ENCODE results near the gene PTPRJ.
"Not testable (repeated sequence)": the region's sequence is repeated elsewhere in the genome, so short reads cannot be mapped to it uniquely, and the experiment has no call there.

The PTPRJ gene

DNA sequence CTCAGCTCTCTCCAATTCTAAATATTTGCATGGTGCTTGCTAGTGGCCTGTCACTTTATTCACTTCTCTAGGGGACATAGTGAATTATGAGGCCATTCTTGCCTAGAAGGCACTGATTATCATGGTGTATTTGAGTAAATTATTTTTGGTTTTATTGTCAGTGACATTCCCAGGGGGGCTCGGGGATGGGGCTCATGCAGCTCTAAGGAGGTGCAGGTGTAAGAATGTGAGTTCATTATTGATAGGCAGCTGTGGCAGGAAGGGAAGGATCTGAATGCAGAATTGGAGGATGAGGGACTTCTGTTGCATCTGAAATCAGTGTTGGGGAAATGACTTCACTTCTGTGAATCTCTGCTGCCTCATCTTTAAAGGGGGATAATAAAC is 182.5 kb downstream of the PTPRJ start:
- DNase-seq (ENCODE audit: low read depth) = no peak

DNA sequence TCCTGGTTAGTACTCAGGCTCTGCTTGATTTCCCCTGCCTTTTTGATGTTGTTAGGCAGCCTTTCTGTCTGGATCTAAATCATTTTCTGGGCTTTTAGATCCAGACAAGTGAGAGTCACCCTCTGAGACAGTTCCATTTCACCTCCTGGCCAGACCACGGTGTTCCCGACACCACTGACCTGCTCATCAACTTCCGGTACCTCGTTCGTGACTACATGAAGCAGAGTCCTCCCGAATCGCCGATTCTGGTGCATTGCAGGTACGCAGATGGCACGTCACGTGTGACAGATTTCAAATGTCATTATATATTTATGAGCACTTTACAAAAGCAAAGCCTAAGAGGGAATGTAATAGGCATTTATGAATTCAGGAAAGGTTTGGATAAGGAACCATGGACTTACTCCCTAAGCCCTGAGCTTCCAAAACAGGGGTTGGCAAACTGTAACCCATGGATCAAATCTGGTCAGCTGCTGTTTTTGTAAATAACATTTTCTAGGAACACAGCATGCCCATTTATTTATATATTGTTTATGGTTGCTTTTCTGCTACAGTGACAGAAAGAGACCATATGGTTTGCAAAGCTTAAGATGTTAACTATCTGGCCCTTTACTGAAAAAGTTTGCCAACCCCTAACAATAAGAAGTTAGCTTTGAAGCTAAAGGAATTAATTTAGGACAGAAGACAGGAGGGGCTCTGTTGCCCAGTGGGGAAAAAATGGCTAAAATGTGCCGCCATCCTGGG is 183.2 kb downstream of the PTPRJ start:
- DNase-seq (ENCODE audit: low read depth) = no peak

DNA sequence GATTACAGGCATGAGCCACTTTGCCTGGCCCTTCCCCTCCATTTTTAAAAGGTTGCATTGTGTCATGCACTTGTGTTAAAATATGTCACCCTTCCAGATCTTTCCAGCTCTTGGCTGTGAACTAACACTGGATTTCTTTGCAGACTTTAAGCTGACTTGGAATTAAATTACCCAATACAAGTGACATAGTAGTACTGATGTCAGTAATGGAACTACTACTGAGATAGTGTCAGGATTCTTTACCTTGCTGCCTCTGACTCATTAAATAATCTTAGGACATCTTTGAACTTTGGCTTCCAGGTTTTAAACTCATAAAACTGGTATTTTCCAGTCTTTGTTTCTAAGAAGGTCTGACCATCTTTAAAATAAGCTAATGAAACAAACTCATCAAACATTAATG is 184.5 kb downstream of the PTPRJ start:
- peak; percentile 15 for DNase-seq (ENCODE audit: low read depth)

DNA sequence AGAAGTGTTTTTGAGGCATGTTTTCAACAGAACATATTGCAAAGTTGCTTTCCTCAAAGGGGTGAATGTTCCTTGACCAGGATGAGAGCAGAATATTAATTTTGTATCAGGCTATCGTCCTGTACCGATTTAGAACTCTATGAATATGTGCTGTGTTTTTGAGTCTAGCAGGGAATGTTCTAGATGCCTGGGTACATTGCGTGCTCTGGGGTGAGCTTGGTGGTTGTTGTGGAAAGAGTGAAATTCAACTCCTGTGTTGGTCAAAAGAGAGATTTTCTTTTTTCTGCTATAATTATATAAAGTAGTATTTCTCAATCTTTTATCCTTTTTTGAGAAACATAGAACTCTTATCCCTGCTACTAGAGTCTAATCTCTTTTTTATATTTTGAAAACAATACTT is 185.1 kb downstream of the PTPRJ start:
- DNase-seq (ENCODE audit: low read depth) = no peak

DNA sequence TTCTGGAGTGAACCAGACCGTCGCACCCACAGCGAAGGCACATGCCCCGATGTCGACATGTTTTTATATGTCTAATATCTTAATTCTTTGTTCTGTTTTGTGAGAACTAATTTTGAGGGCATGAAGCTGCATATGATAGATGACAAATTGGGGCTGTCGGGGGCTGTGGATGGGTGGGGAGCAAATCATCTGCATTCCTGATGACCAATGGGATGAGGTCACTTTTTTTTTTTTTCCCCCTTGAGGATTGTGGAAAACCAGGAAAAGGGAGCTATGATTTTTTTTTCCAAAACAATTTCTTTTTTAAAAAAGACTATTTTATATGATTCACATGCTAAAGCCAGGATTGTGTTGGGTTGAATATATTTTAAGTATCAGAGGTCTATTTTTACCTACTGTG is 187.0 kb downstream of the PTPRJ start:
- DNase-seq (ENCODE audit: low read depth) = no peak

DNA sequence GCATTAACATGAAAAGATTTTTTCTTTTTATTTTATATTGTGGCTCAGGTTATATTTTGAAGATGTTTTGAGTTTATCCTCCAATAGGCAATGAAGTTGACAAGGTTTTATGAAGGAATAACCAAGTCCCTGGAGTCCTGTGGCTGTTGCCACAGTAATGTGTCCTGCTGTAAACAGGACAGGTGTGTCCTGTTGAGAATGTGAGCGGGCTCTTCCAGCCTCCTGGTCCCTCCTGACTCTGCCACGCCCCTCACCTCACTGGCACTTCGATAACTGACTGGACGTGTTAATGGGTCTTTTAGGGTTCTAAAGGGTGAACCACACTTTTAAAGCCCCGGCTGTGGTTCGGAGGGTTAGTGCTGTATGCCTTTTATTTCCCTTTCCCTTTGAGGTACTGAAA is 188.5 kb downstream of the PTPRJ start:
- no peak for DNase-seq (ENCODE audit: low read depth)

DNA sequence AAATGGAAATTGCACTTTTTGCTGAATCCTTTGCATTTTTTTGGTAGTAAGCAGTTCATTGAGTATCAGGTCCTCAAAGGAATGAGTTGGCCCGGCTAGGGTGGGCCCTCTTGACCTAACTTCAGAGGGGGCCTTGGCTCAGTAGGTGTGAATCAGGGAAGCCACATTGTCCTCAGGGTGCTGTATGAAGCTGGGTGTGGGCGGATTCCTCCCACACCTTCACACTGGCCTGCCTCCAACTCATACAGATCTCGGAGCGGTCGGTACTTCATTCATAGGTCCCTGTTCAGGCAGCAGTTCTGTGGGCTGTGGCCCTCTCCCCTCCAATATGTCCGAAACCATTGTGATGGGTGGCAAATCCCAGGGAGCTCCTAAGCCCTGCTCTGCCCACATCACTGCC is 188.9 kb downstream of the PTPRJ start:
- no peak for DNase-seq (ENCODE audit: low read depth)

DNA sequence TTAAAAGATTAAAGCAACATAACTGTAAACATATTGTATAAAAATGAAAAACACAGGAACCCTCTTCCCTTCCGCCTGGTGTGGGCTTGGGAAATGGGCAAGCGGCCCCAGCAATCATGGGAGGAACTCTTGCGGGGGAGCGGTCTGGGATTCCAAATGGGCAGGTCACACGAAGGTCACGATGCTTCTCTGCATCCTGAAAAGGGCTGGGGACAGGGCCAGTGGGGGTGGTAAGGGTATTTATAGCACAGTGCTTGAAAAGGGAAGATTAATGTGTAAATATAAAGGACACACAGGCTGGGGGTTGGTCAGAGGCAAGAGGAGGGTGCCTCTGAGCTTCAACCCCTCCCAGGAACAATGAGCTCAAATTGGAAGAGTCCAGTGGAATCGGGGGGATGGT is 189.4 kb downstream of the PTPRJ start:
- no peak for DNase-seq (ENCODE audit: low read depth)

DNA sequence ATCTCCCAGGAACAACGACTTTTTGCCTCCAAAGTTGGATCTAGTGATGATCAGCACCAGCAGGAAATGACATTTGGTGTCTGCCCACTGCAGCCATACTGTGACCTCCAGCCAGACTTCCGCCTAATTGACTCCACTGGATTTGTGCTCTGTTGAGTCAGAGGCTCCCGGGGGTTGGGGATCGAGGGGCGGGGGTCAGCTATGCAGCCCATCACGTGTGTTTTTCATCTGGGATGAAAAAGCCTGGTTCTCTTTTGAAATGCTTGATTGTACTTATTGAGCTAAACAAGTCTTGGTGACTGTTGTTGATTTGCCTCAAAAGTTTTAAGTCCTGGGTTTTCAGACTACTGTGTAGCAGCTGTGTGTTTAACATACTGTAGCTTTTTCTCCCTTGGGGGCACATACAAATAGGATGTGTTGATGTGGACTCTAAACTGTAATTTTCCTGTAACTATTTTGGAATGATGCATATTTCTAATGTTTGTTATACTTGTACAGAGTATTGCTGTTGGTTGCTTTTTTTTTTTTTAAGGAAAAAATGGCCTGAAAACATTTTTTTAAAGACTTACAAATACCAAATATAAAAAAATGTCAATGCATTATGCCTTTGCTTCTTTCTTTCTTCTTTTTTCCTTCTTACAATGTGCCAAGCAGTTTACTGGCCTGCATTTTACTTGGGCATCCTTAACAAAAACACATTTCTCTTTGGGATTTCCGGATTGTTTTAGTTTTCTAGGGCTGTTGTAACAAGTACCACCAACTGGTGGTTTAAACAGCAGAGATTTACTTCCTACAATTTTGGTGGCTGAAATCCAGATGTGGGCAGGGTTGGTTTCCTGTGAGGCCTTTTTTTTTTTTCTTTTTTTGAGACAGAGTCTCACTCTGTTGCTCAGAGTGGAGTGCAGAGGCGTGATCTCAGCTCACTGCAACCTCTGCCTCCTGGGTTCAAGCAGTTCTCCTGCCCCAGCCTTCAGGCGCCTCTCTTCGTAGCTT is 190.2 kb downstream of the PTPRJ start:
- no peak for DNase-seq (ENCODE audit: low read depth)

DNA sequence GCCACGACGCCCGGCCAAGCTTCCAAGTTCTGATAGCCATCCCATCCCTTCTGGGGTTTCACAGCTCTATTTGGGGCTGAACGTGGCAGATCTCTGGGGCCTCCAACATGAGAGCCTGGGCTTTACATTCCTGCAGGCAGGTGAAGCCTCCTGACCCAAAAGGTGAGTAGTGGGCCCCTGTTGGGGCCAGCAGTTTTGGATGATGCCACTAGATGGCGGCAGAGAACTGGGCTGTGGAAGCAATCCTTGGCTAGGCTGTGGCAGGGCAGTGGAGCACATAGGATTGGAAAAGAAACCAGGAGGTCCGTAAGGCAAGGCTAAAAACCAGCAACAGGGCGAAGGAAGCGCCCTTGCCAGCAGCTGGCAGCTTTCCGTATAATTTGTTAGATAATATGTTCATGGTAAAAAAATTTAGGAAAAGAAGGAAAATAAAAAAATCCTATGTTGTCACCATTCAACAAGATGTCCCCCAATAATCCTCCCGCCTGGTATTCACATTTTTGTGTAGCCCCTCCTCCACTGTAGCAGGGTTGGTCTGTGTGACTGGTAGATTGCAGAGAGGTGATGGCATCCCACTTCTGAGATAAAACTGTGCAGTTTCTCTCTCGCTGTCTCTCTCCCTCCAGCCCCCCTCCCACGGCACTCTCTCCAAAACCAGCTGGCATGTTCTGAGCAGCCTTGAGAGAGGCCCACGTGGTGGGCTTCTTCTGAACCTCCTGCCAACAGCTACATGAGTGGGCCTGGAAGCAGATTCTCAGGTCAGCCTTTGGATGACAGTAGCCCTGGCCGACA is 192.7 kb downstream of the PTPRJ start:
- DNase-seq (ENCODE audit: low read depth) = peak; percentile 62

DNA sequence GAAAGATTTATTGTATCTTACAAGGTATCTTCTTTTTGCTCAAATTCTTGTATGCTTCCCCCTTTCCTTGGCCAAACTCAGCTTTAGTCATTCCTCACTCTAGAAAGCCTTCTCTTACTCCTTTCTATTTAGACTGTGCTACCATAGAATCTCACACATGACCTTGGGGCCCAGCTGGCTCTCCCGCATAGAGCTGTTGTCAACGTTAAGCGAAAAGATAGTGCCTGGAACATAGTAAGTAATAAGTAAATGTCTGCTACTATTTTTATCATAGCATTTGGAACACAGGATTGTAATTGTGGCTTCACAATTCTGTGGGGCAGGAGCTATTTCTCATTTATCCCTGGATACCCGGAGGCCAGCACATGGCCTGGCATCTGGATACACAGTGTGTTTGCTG is 197.3 kb downstream of the PTPRJ start:
- DNase-seq (ENCODE audit: low read depth) = no peak

DNA sequence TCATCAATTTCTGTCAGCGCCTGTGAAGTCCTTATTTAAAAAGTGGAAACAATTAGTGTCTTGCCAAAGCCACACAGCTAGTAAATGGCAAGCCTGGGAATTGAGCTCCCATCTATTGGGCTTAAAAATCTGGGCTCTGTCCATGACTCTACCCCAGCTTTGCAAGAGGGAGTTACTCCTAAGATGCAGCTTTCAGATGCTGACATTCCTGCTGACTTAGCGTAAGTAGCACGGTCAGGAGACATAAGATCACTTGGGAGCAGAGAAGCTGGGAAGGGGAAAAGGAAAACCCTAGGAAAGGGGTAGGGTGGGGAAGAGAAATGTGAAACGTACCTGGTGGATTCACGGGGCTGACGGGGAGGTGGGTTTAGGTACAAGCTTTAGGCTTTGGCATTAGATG is 200.3 kb downstream of the PTPRJ start:
- DNase-seq (ENCODE audit: low read depth) = no peak

DNA sequence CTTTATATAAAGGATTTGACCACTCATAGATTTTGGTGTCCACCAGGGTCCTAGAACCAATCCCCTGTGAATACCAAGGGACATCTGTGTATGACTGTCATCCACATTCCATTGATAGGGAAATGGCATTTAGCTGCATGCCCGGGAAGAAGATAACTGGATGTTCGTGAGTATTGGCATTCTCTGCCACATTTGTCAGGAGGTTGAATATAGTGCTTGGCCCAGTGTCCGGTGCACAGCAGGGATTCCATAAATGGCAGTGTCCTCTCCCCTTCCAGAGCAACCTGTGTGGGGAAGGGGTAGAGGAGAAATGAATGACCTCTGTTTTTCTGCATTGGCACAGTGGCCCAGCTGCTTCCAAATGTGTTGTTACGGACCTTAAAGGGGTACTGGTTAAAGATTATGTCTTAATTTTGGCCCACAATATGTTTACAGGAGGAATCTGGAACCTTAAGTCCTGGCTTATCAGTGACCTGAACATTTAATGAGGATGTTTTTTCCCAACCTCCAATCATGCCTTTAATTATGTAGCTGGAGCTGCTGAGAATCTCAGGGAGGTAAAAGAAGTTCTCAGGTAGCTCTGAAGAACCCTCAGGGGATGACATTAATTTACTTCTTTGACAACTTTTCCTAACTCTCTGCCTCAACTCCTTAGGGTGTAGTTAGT is 202.6 kb downstream of the PTPRJ start:
- no peak for DNase-seq (ENCODE audit: low read depth)

DNA sequence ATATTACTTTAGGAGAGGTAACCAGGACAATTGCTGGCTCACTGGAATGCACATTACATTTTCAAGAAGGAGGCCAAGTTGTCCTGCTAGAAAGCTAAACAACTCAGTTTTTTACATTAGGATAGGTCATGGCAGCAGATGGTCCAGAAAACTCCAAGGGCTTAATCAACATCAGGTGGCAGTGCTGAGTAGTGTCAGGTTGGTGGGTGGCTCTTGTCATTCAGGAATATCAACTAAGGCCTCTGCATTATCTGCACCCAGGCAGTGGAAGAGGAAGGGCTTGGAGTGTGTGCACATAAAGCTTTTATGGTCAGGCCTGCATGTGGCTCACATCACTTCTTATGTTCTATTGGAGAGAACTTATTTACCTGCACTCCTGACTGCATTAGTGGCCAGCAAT is 204.1 kb downstream of the PTPRJ start:
- DNase-seq (ENCODE audit: low read depth) = no peak

DNA sequence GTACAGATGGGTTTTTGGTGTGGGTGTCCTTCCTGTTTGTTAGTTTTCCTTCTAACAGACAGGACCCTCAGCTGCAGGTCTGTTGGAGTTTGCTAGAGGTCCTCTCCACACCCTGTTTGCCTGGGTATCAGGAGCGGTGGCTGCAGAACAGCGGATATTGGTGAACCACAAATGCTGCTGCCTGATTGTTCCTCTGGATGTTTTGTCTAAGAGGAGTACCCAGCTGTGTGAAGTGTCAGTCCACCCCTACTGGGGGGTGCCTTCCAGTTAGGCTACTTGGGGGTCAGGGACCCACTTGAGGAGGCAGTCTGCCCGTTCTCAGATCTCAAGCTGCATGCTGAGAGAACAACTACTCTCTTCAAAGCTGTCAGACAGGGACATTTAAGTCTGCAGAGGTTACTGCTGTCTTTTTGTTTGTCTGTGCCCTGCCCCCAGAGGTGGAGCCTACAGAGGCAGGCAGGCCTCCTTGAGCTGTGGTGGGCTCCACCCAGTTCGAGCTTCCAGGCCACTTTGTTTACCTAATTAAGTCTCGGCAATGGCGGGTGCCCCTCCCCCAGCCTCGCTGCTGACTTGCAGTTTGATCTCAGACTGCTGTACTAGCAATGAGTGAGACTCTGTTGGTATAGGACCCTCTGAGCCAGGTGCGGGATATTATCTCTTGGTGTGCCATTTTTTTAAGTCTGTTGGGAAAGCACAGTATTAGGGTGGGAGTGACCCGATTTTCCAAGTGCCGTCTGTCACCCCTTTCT is 210.7 kb downstream of the PTPRJ start:
- not testable (repeated sequence) for DNase-seq (ENCODE audit: low read depth)

DNA sequence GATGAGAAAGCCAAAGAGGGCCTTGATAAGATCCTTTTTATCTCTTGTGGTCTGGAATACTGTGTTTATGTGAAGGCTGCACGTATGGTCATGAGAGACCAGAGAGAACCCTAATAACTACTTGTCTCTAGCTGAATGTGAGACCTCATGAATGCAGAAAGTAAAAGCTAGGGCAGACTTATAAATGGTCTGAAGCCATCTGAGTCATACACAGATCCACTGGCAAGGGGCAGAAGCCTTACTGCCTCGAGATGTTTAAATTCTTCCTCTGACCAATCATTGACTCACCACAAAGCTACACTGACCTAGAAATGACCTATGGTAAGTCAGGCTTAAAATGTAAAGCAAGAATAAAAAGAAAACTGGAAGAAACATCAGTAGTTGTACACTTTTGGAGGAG is 213.5 kb downstream of the PTPRJ start:
- peak; percentile 51 for DNase-seq (ENCODE audit: low read depth)

DNA sequence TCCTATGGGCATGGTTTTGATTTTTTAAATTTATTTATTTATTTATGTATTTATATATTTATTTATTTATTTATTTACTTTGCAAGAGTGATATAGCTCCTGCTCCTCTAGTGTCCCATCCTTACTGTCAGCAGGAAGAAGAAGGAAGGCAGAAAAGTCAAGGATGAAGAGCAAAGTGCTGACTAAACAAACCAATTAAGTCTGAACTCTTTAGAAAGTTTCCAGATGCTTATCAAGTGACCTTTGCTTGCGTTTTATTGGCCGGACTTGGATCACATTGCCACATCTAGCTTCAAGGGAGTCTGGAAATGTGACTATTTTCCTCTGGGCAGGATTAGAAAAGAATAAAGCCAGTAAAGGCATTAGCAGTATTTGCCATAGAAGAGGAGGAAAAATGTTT is 227.5 kb downstream of the PTPRJ start:
- no peak for DNase-seq (ENCODE audit: low read depth)

DNA sequence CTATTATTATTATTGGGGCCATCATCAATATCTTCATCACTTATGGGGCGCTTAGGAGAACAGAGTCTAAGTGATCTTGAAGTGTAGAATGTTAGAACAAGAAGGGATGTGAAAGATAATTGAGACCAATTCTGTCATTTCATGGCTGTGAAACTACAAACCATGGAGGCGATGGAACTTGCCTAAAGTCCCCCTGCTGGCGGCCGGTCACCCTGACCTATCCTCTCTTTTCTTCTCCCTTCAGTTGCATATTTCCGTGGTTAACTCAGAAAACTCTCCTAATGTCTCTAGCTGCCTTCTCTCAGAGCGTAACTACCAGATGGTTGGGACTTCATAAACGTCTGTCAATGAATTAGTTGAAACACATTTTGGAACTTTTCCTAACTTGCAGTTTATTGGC is 229.7 kb downstream of the PTPRJ start:
- no peak for DNase-seq (ENCODE audit: low read depth)

DNA sequence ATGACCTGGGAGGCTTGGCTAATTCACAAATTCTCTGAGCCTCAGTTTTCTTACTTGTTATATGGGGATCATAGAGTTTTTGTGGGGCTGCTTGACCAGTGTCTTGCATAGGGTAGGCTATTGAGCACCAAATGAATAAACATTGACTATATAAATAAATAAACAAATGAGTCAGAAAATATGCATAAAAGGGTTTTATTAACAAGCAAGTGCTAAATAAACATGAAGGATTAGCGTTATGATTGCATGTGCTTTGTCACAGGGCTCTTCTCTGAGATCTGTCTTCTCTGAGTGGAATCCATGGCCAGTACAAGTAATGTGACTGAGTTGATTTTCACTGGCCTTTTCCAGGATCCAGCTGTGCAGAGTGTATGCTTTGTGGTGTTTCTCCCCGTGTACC is 236.2 kb downstream of the PTPRJ start, which contains the start of gene OR4B1:
Gene OR4B1, plus strand, starts transcription at position 301 of the 400 bp plus-strand sequence. Its CDS starts 0 bp downstream, at position 301.
- no peak for DNase-seq (ENCODE audit: low read depth)

Data from amniotic epithelial cell (primary cell).